ENCODE results near the gene GASK1A. TPM values are rescaled to one million over a fixed set of nuclear protein-coding genes. Genes with fewer than 3 reads are reported as not detected.

The GASK1A gene
- polyA plus RNA-seq, 2 of the 4 experiments (the other 2 are of a cell fraction), result not detected

- TF ChIP-seq, protein P1, sequence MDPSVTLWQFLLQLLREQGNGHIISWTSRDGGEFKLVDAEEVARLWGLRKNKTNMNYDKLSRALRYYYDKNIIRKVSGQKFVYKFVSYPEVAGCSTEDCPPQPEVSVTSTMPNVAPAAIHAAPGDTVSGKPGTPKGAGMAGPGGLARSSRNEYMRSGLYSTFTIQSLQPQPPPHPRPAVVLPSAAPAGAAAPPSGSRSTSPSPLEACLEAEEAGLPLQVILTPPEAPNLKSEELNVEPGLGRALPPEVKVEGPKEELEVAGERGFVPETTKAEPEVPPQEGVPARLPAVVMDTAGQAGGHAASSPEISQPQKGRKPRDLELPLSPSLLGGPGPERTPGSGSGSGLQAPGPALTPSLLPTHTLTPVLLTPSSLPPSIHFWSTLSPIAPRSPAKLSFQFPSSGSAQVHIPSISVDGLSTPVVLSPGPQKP (IDR thresholded peaks at IDR 0.05; ENCODE audit: low read depth, low read length), result no peak
These were observed 46.3 kb downstream of the GASK1A start (continued) for GRCh38 chr3:43025423-43025822.

DNA sequence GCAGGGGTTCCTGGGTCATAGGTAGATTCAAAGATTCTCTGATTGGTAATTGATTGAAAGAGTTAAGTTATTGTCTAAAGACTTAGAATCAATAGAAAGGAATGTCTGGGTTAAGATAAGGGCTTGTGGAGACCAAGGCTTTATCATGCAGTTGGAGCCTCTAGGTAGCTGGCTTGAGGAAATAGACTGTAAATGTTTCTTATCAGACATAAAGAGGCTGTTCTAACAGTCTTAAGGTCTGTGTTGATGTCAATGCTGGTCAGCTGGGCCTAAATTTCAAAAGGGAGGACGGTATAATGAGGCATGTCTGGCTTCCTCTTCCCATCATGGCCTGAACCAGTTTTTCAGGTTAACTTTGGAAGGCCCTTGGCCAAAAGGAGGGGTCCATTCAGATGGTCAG is 48.9 kb downstream of the GASK1A start:
- TF ChIP-seq ZNF302 (CRISPR knock-in tag; IDR thresholded peaks at IDR 0.05), result no peak
- TF ChIP-seq NPAS2 (CRISPR knock-in tag; IDR thresholded peaks at IDR 0.05; ENCODE audit: borderline replicate concordance), result no peak
- TF ChIP-seq RARB (CRISPR knock-in tag; IDR thresholded peaks at IDR 0.05), result no peak
- TF ChIP-seq KDM1A (IDR thresholded peaks at IDR 0.05; ENCODE audit: low read depth), result no peak
- TF ChIP-seq, protein P2, sequence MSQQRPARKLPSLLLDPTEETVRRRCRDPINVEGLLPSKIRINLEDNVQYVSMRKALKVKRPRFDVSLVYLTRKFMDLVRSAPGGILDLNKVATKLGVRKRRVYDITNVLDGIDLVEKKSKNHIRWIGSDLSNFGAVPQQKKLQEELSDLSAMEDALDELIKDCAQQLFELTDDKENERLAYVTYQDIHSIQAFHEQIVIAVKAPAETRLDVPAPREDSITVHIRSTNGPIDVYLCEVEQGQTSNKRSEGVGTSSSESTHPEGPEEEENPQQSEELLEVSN (IDR thresholded peaks at IDR 0.05; ENCODE audit: borderline replicate concordance, low read depth), result no peak
- TF ChIP-seq HDAC2 (IDR thresholded peaks at IDR 0.05), result no peak
- TF ChIP-seq CHD2 (IDR thresholded peaks at IDR 0.05; ENCODE audit: low read length, partially characterized antibody), result no peak
- TF ChIP-seq FOSB (CRISPR knock-in tag; IDR thresholded peaks at IDR 0.05), result no peak
- TF ChIP-seq CHD4 (IDR thresholded peaks at IDR 0.05; ENCODE audit: borderline replicate concordance), result no peak
- TF ChIP-seq, protein P3, sequence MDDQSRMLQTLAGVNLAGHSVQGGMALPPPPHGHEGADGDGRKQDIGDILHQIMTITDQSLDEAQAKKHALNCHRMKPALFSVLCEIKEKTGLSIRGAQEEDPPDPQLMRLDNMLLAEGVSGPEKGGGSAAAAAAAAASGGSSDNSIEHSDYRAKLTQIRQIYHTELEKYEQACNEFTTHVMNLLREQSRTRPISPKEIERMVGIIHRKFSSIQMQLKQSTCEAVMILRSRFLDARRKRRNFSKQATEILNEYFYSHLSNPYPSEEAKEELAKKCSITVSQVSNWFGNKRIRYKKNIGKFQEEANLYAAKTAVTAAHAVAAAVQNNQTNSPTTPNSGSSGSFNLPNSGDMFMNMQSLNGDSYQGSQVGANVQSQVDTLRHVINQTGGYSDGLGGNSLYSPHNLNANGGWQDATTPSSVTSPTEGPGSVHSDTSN (IDR thresholded peaks at IDR 0.05), result no peak
- TF ChIP-seq MYC (IDR thresholded peaks at IDR 0.05; ENCODE audit: borderline replicate concordance, low read length), result no peak
- TF ChIP-seq RCOR1 (IDR thresholded peaks at IDR 0.05; ENCODE audit: low read depth, low read length), result no peak
- no peak for TF ChIP-seq PHF8 (IDR thresholded peaks at IDR 0.05; ENCODE audit: borderline replicate concordance, low read depth)
- TF ChIP-seq SMC3 (IDR thresholded peaks at IDR 0.05), result no peak
- TF ChIP-seq RAD21 (conservative IDR thresholded peaks at IDR 0.05 in 1 of 2, IDR thresholded peaks at IDR 0.05 in 1 of 2), result no peak
- no peak for TF ChIP-seq EP300 (IDR thresholded peaks at IDR 0.05)
- TF ChIP-seq CEBPB (IDR thresholded peaks at IDR 0.05), result no peak
- no peak for TF ChIP-seq JUNB (IDR thresholded peaks at IDR 0.05)
- TF ChIP-seq HEYL (CRISPR knock-in tag; IDR thresholded peaks at IDR 0.05), result no peak
- TF ChIP-seq, protein P4, sequence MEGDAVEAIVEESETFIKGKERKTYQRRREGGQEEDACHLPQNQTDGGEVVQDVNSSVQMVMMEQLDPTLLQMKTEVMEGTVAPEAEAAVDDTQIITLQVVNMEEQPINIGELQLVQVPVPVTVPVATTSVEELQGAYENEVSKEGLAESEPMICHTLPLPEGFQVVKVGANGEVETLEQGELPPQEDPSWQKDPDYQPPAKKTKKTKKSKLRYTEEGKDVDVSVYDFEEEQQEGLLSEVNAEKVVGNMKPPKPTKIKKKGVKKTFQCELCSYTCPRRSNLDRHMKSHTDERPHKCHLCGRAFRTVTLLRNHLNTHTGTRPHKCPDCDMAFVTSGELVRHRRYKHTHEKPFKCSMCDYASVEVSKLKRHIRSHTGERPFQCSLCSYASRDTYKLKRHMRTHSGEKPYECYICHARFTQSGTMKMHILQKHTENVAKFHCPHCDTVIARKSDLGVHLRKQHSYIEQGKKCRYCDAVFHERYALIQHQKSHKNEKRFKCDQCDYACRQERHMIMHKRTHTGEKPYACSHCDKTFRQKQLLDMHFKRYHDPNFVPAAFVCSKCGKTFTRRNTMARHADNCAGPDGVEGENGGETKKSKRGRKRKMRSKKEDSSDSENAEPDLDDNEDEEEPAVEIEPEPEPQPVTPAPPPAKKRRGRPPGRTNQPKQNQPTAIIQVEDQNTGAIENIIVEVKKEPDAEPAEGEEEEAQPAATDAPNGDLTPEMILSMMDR (IDR thresholded peaks at IDR 0.05), result no peak
- DNase-seq (ENCODE audit: low read depth in 1 of 2, low spot score in 1 of 2), result no peak
- H3K27ac ChIP-seq, result no peak overlapping the region
- H3K4me1 ChIP-seq, result no peaks in the 10 kb centered on the region
- no peak for FAIRE-seq
- 18% methylated on average over 1 of the region's 1 CpG for WGBS (ENCODE audit: missing lambda C conversion rate)
- CTCF ChIA-PET, result no interaction called here
- POLR2A ChIA-PET, result no interaction called here
- ATAC-seq, result no peak
- H3K4me2 ChIP-seq, result no peak overlapping the region
- H3K4me3 ChIP-seq, result no peak overlapping the region
- no peaks in the 10 kb centered on the region for H3K9me3 ChIP-seq

Measured in A549 (cell line).